DOHH2 (cell line): ENCODE measurements around the gene RTN4IP1.

Experiments used
- H3F3A ChIP-seq: fragments of 200-600 bp; sonication (generic), shearing (Covaris generic); 2 replicates; pipeline ENCODE4 v1.6.0; 2016; ENCODE audit warnings: antibody characterized with exemption, mild to moderate bottlenecking; ENCODE audit not compliant: control insufficient read depth, insufficient read depth
- H3K27ac ChIP-seq: fragments of 200-600 bp; sonication (generic); 2 replicates; pipeline ENCODE4 v1.5.1; 2014; ENCODE audit warnings: low read depth, mild to moderate bottlenecking, low read length, moderate library complexity
- H3K27me3 ChIP-seq: fragments of 200-600 bp; sonication (generic); 2 replicates; pipeline ENCODE4 v1.6.1; 2014; ENCODE audit warnings: mild to moderate bottlenecking, low read length, mixed read lengths; ENCODE audit not compliant: control insufficient read depth
- H3K36me3 ChIP-seq: fragments of 200-600 bp; sonication (generic); 2 replicates; pipeline ENCODE4 v1.6.1; 2014; ENCODE audit warnings: mild to moderate bottlenecking, low read length, moderate library complexity, mixed read lengths; ENCODE audit not compliant: control insufficient read depth
- H3K4me1 ChIP-seq: fragments of 200-600 bp; sonication (generic); 2 replicates; pipeline ENCODE4 v1.6.1; 2014; ENCODE audit warnings: mild to moderate bottlenecking, low read length, mixed read lengths; ENCODE audit not compliant: control insufficient read depth
- H3K4me2 ChIP-seq: fragments of 200-600 bp; sonication (generic); 2 replicates; pipeline ENCODE4 v1.6.0; 2014; ENCODE audit warnings: mild to moderate bottlenecking, low read length, moderate library complexity
- H3K4me3 ChIP-seq: fragments of 200-600 bp; sonication (generic); 2 replicates; pipeline ENCODE4 v1.5.1; 2014; ENCODE audit warnings: mild to moderate bottlenecking, low read length, mixed read lengths
- H3K79me2 ChIP-seq: fragments of 200-600 bp; sonication (generic); 2 replicates; pipeline ENCODE4 v1.6.1; 2014; ENCODE audit warnings: mild to moderate bottlenecking, low read length, mixed read lengths; ENCODE audit not compliant: control insufficient read depth
- H3K9me2 ChIP-seq: fragments of 200-600 bp; sonication (generic); replicated peaks from 2 replicates; pipeline ENCODE4 v1.6.1; 2014; ENCODE audit warnings: mild to moderate bottlenecking, low read length, mixed read lengths; ENCODE audit not compliant: control insufficient read depth
- H3K9me3 ChIP-seq: fragments of 200-600 bp; sonication (generic); 2 replicates; pipeline ENCODE4 v1.6.1; 2014; ENCODE audit warnings: antibody characterized with exemption, low read length, mixed read lengths; ENCODE audit not compliant: control insufficient read depth, insufficient read depth
- H4K20me1 ChIP-seq: fragments of 200-600 bp; sonication (generic); 2 replicates; pipeline ENCODE4 v1.6.0; 2014; ENCODE audit warnings: low read depth, mild to moderate bottlenecking, antibody characterized with exemption, low read length, moderate library complexity; ENCODE audit not compliant: control insufficient read depth, insufficient read depth
- EZH2phosphoT487 ChIP-seq: fragments of 200-600 bp; sonication (generic); IDR thresholded peaks from 2 replicates; pipeline ENCODE4 v1.6.1; 2017; ENCODE audit warnings: borderline replicate concordance, mild to moderate bottlenecking, antibody characterized with exemption, low read length, moderate library complexity, mixed read lengths
- TF ChIP-seq, protein P1 (sequence below): fragments of 200-600 bp; sonication (generic); IDR thresholded peaks from one replicate; pipeline ENCODE4 v1.5.1; 2014; ENCODE audit warnings: antibody characterized with exemption, mild to moderate bottlenecking, low read depth, low read length; ENCODE audit not compliant: poor library complexity, severe bottlenecking

Gene RTN4IP1, protein sequence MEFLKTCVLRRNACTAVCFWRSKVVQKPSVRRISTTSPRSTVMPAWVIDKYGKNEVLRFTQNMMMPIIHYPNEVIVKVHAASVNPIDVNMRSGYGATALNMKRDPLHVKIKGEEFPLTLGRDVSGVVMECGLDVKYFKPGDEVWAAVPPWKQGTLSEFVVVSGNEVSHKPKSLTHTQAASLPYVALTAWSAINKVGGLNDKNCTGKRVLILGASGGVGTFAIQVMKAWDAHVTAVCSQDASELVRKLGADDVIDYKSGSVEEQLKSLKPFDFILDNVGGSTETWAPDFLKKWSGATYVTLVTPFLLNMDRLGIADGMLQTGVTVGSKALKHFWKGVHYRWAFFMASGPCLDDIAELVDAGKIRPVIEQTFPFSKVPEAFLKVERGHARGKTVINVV

DNA sequence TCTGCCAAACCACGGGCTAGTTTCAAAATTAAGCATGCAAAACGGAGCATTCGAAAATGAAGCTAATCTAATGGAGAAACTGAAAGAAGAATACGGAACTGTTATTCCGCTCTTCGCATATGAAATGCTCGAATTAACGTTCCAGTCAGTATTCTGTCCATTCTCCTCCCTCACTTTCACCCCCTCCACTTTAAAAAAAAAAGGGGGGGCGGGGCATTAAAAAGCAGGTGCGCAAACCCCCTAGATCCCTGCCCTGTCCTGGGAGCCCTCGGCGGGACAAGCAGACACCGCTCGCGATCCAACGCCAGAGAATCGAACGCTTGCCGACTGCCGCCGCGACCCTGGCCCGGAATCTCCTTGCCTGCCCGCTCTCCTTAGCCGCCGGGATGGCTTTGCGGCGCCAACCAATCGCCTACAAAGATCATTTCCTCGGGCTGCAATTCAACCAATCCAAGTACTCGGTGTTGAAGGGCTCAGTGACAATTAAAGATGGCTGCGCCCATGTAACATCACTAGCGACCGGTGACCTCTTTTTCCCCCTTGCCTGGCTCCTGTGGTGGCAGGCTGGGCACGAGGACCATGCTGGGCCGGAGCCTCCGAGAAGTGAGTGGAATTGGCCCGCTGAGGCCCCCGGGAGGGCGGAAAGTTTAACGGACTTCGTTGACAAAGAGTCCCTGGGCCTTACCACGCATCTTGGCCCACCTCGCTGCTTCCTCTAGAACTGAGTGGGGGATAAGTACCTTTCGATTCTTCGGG is at the start of gene RTN4IP1, which contains the start of gene QRSL1:
Gene RTN4IP1, minus strand, starts transcription at position 396 of the 756 bp plus-strand sequence. CDS start 477 bp downstream, outside the sequence.
Gene QRSL1, plus strand, starts transcription at position 476 of the 756 bp plus-strand sequence. Its CDS starts 104 bp downstream, at position 580.
- TF ChIP-seq, protein P1, sequence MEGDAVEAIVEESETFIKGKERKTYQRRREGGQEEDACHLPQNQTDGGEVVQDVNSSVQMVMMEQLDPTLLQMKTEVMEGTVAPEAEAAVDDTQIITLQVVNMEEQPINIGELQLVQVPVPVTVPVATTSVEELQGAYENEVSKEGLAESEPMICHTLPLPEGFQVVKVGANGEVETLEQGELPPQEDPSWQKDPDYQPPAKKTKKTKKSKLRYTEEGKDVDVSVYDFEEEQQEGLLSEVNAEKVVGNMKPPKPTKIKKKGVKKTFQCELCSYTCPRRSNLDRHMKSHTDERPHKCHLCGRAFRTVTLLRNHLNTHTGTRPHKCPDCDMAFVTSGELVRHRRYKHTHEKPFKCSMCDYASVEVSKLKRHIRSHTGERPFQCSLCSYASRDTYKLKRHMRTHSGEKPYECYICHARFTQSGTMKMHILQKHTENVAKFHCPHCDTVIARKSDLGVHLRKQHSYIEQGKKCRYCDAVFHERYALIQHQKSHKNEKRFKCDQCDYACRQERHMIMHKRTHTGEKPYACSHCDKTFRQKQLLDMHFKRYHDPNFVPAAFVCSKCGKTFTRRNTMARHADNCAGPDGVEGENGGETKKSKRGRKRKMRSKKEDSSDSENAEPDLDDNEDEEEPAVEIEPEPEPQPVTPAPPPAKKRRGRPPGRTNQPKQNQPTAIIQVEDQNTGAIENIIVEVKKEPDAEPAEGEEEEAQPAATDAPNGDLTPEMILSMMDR: no peak
- no peak for TF ChIP-seq EZH2phosphoT487

DNA sequence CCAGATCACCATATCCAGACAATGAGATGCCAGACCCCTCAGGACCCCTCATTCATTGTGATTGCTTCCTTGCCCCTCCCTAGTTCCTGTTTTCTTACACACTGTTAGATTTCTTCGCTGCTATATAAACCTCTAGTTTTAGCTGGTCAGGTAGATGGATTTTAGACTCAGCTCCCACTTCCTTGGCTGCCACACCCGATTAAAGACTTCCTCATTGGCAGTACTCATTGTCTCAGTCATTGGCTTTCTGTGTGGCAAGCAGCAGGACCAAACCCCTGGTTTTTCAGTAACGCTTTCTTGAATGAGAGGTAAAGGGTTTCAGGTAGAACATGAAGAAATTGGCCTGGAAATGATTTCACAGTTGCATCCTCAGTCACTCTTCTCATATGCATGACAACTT is 48.0 kb upstream of the RTN4IP1 start:
- TF ChIP-seq EZH2phosphoT487: no peak
- TF ChIP-seq, protein P1: no peak
- Histone ChIP-seq H3K27ac (no peak overlapping the region), H3K27me3 (no peaks in the 10 kb centered on the region), H3F3A (peaks cover 5% of the 10 kb centered on the region; the same call in 1 of the 2 replicates), H3K9me2 (no peaks in the 10 kb centered on the region), H3K4me2 (no peak overlapping the region), H3K4me1 (peaks cover 35% of the 10 kb centered on the region), H3K36me3 (no peaks in the 10 kb centered on the region), H3K9me3 (no peaks in the 10 kb centered on the region), H4K20me1 (no peaks in the 10 kb centered on the region), H3K79me2 (no peaks in the 10 kb centered on the region), H3K4me3 (no peak overlapping the region)

More for the DNA sequence above, at the start of gene RTN4IP1, which contains the start of gene QRSL1:
- Histone ChIP-seq H3K4me1 (peaks cover 57% of the 10 kb centered on the region), H3K4me3 (peak within 1 kb of the TSS; percentile 91), H3K79me2 (peaks cover 91% of the 10 kb centered on the region), H3K9me3 (no peaks in the 10 kb centered on the region), H3K27me3 (no peaks in the 10 kb centered on the region), H3K9me2 (no peaks in the 10 kb centered on the region), H3K36me3 (peaks cover 31% of the 10 kb centered on the region), H3F3A (peaks cover 17% of the 10 kb centered on the region), H3K27ac (peak within 1 kb of the TSS; percentile 92), H4K20me1 (no peaks in the 10 kb centered on the region), H3K4me2 (peak within 1 kb of the TSS; percentile 81)

DNA sequence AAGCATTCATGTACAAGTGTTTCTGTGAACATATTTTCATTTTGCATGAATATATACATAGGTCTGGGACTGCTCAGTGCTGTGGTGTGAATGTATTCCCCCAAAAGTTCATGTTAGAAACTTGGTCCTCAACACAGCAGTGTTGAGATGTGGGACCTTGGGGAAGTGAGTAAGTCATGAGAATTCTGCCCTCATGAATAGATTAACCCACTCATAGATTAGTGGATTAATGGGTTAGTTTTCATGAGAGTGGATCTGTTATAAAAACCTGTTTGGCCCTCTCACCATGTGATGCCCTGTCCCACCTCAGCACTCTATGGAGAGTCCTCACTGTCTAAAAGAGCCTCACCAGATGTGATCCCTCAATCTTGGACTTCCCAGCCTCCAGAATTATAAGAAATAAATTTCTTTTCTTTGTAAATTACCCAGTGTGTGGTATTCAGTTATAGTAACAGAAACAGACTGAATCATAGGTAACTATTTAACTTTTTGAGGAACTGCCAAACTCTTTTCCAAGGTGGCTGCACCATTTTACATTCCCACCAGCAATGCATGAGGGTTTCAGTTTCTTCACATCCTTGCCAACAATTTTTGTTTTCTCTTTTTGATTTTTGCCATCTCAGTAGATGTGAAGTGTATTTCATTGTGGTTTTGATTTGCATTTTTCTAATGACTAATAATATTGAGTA is 45.4 kb upstream of the RTN4IP1 start:
- Histone ChIP-seq H3K9me3 (no peaks in the 10 kb centered on the region), H3F3A (peaks cover 5% of the 10 kb centered on the region; the same call in 1 of the 2 replicates), H3K79me2 (no peaks in the 10 kb centered on the region), H3K4me2 (peak overlapping the region; percentile 13; the same call in 1 of the 2 replicates), H3K27ac (no peak overlapping the region), H3K36me3 (no peaks in the 10 kb centered on the region), H3K4me3 (no peak overlapping the region), H3K9me2 (no peaks in the 10 kb centered on the region), H3K4me1 (peaks cover 42% of the 10 kb centered on the region), H4K20me1 (no peaks in the 10 kb centered on the region), H3K27me3 (no peaks in the 10 kb centered on the region)
- TF ChIP-seq EZH2phosphoT487: no peak
- TF ChIP-seq, protein P1: no peak
